SU-DHL-6 (cell line): Measurements from ENCODE around the gene ALK.

Experiments
- H2AFZ ChIP-seq: fragments of 200-600 bp; sonication (generic); 2 replicates; pipeline ENCODE4 v1.6.1; 2014; ENCODE audit warnings: low read depth, mild to moderate bottlenecking, moderate library complexity, mixed read lengths, antibody characterized with exemption, low read length; ENCODE audit not compliant: severe bottlenecking
- H3F3A ChIP-seq: fragments of 200-600 bp; shearing (Covaris generic); 2 replicates; pipeline ENCODE4 v1.6.0; 2016; ENCODE audit warnings: antibody characterized with exemption, mild to moderate bottlenecking; ENCODE audit not compliant: insufficient read depth
- H3K27ac ChIP-seq: fragments of 200-600 bp; sonication (generic); 2 replicates; pipeline ENCODE4 v1.5.1; 2016; ENCODE audit warnings: low read depth, mild to moderate bottlenecking, low read length, moderate library complexity, mixed read lengths
- H3K27me3 ChIP-seq: fragments of 200-600 bp; sonication (generic), shearing (Covaris generic); 2 replicates; pipeline ENCODE4 v1.6.0; 2014; ENCODE audit warnings: mild to moderate bottlenecking, low read length
- H3K36me3 ChIP-seq: fragments of 200-600 bp; sonication (generic); 2 replicates; pipeline ENCODE4 v1.6.1; 2014; ENCODE audit warnings: mild to moderate bottlenecking, low read length, mixed read lengths
- H3K4me2 ChIP-seq: fragments of 300-600, 200-600 bp; shearing (Covaris generic), sonication (generic); 2 replicates; pipeline ENCODE4 v1.6.0; 2014; ENCODE audit warnings: low read length, low read depth, mild to moderate bottlenecking; ENCODE audit not compliant: poor library complexity, severe bottlenecking
- H3K4me3 ChIP-seq: fragments of 200-600 bp; sonication (generic); 2 replicates; pipeline ENCODE4 v1.5.1; 2014; ENCODE audit warnings: antibody characterized with exemption, low read length, mild to moderate bottlenecking, mixed read lengths; ENCODE audit not compliant: insufficient read depth, poor library complexity, severe bottlenecking
- H3K79me2 ChIP-seq: fragments of 200-600 bp; sonication (generic); 2 replicates; pipeline ENCODE4 v1.6.1; 2014; ENCODE audit warnings: mild to moderate bottlenecking, low read length, moderate library complexity; ENCODE audit not compliant: insufficient read depth
- H3K9ac ChIP-seq: fragments of 200-600 bp; sonication (generic); 2 replicates; pipeline ENCODE4 v1.7.0; 2014; ENCODE audit warnings: mild to moderate bottlenecking, low read length
- H3K9me2 ChIP-seq: fragments of 200-600 bp; sonication (generic); replicated peaks from 2 replicates; pipeline ENCODE4 v1.6.1; 2014; ENCODE audit warnings: low read length; ENCODE audit not compliant: insufficient read depth
- H3K9me3 ChIP-seq: fragments of 200-600 bp; sonication (generic); 2 replicates; pipeline ENCODE4 v1.6.1; 2014; ENCODE audit warnings: low read length, mixed read lengths; ENCODE audit not compliant: insufficient read depth
- H4K20me1 ChIP-seq: fragments of 200-600 bp; sonication (generic); 2 replicates; pipeline ENCODE4 v1.6.1; 2014; ENCODE audit warnings: low read depth, mild to moderate bottlenecking, antibody characterized with exemption, low read length, moderate library complexity, mixed read lengths
- EZH2phosphoT487 ChIP-seq: fragments of 200-600 bp; sonication (generic), shearing (Covaris generic); conservative IDR thresholded peaks from 2 replicates; pipeline ENCODE4 v1.6.1; 2018; ENCODE audit warnings: mild to moderate bottlenecking, antibody characterized with exemption, low read length, moderate library complexity, mixed read lengths
- TF ChIP-seq, protein P1 (sequence below): fragments of 200-600 bp; sonication (generic); IDR thresholded peaks from one replicate; pipeline ENCODE4 v1.5.1; 2017; ENCODE audit warnings: antibody characterized with exemption, mild to moderate bottlenecking, low read length, moderate library complexity; ENCODE audit not compliant: insufficient read depth, poor library complexity, severe bottlenecking

ALK gene

DNA sequence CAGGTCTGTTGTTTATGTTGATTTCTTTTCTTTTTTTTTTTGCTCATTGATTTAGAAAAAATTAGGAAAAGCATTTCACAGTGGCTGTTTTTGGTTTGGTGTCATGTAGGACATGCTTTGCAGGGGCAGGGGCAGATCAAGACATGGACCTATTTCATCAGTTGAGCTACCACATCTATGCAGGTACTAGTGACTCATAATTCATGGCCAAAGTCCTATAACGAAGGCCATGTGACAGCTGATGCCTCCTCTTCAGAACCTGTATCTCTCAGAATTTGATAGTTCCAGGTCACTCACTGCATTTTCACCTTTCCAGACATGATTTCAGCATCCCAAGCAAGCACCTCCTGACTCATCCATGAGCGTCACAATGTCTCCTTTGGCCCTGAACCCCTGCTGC lies 195.8 kb downstream of the ALK start:
- no peaks in the 10 kb centered on the region for H3F3A ChIP-seq
- H4K20me1 ChIP-seq: no peaks in the 10 kb centered on the region
- no peaks in the 10 kb centered on the region for H3K79me2 ChIP-seq
- no peaks in the 10 kb centered on the region for H3K27me3 ChIP-seq
- no peaks in the 10 kb centered on the region for H3K9me3 ChIP-seq
- no peak overlapping the region for H3K4me3 ChIP-seq
- no peak overlapping the region for H3K27ac ChIP-seq
- H3K9me2 ChIP-seq: no peaks in the 10 kb centered on the region
- no peak overlapping the region for H3K9ac ChIP-seq
- no peak overlapping the region for H2AFZ ChIP-seq
- H3K4me2 ChIP-seq: no peak overlapping the region
- H3K36me3 ChIP-seq: no peaks in the 10 kb centered on the region
- no peak for TF ChIP-seq EZH2phosphoT487
- TF ChIP-seq, protein P1, sequence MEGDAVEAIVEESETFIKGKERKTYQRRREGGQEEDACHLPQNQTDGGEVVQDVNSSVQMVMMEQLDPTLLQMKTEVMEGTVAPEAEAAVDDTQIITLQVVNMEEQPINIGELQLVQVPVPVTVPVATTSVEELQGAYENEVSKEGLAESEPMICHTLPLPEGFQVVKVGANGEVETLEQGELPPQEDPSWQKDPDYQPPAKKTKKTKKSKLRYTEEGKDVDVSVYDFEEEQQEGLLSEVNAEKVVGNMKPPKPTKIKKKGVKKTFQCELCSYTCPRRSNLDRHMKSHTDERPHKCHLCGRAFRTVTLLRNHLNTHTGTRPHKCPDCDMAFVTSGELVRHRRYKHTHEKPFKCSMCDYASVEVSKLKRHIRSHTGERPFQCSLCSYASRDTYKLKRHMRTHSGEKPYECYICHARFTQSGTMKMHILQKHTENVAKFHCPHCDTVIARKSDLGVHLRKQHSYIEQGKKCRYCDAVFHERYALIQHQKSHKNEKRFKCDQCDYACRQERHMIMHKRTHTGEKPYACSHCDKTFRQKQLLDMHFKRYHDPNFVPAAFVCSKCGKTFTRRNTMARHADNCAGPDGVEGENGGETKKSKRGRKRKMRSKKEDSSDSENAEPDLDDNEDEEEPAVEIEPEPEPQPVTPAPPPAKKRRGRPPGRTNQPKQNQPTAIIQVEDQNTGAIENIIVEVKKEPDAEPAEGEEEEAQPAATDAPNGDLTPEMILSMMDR: no peak

DNA sequence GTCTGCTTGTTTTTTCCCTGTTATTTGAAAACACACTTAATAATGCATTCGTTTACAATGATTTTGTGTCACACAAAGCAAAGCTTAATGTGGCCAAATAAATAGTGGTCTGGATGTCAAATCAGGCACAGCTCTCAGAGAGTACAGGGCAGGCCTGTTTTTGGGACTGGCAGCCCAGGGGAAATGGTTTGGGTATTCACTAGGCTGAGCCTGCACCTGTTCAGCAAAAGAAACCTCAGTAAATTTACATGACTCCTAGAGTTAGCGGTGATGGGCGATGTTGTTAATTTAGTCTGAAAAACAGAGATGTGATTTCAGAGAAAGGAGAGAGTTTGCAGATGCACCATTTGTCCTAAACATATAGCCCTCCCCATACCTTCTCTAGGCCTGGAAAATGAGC lies 197.1 kb downstream of the ALK start:
- Histone ChIP-seq H3K9me3 (no peaks in the 10 kb centered on the region), H3K9ac (no peak overlapping the region), H3K27ac (no peak overlapping the region), H3K27me3 (no peaks in the 10 kb centered on the region), H3K4me3 (no peak overlapping the region), H3K9me2 (no peaks in the 10 kb centered on the region), H3K36me3 (no peaks in the 10 kb centered on the region), H3K4me2 (no peak overlapping the region), H2AFZ (no peak overlapping the region), H4K20me1 (no peaks in the 10 kb centered on the region), H3K79me2 (no peaks in the 10 kb centered on the region), H3F3A (no peaks in the 10 kb centered on the region)
- no peak for TF ChIP-seq EZH2phosphoT487
- TF ChIP-seq, protein P1: no peak

DNA sequence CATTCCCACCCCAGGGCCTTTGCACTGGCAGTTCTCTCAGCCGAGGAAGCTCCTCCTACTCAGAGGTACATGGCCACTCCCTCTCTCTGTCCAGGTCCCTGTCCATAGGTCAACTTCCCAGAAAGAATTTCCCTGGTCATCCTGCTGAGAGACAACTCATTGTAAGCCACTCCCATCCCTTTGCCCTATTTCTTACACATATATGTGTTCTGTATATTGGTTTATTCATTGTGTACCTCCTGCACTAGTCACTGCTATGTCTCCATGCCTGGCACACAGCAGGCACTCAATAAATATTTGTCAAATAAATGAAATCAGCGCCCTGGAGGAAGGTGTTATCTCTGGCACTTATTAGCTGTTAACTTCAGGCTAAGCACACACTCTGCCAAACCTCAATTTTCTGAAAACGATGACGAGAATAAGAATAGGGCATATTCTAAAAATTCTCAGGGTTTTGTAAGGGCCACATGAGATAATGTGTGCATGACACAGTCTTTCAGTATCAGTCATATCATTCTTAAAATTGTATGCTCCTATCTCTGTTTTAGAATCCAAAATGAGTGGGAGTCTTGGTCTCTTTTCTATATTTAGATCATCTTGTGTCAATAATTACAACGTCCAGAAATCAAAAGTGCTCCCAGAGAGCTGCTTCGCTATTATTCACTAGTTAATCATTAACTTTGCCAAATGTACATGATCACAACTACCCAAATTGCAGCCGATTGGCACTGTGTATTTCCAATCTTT lies 198.0 kb downstream of the ALK start:
- H3K27me3 ChIP-seq: no peaks in the 10 kb centered on the region
- no peaks in the 10 kb centered on the region for H3K9me3 ChIP-seq
- no peaks in the 10 kb centered on the region for H3K36me3 ChIP-seq
- no peak overlapping the region for H3K4me3 ChIP-seq
- no peaks in the 10 kb centered on the region for H3K79me2 ChIP-seq
- no peaks in the 10 kb centered on the region for H3K9me2 ChIP-seq
- no peak overlapping the region for H3K4me2 ChIP-seq
- H4K20me1 ChIP-seq: no peaks in the 10 kb centered on the region
- no peak for TF ChIP-seq EZH2phosphoT487
- TF ChIP-seq, protein P1: no peak
- H2AFZ ChIP-seq: no peak overlapping the region
- H3K9ac ChIP-seq: no peak overlapping the region
- H3K27ac ChIP-seq: no peak overlapping the region
- H3F3A ChIP-seq: no peaks in the 10 kb centered on the region
